ENCODE measurements around the gene ATP1B2.
A peak's percentile ranks its signal among the peaks of the same experiment; 100 is the strongest.
"Not testable (repeated sequence)": the region's sequence is repeated elsewhere in the genome, so short reads cannot be mapped to it uniquely, and the experiment has no call there.

ATP1B2 gene

DNA sequence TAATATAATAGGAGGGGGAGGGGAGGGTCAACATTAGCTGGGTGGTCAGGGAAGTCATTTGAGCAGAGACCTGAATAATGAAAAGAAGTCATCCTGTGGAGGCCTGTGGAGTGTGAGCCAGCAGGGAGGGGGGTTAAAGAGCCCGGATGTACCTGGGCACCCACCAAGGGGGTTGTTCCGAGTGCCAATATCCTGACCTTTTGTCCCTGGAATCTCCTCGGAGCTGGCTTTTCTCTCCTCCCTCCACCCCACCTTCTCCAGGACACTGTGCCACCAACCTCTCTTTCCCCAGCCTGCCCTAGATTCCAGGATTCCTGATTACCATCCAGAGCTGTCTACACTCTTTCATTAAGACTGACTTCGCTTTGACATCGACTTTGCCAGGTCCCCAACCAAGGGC is 14.6 kb upstream of the ATP1B2 start:
- DNase-seq: no peak

DNA sequence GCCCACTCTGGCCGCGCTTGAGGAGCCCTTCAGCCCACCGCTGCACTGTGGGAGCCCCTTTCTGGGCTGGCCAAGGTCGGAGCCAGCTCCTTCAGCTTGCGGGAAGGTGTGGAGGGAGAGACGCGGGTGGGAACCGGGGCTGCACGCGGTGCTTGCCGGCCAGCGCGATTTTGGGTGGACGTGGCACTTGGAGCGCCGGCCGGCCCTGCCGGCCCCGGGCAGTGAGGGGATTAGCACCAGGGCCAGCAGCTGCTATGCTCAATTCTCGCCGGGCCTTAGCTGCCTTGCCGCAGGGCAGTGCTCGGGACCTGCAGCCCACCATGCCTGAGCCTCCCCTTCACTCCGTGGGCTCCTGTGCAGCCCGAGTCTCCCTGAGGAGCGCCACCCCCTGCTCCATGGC is 9.9 kb upstream of the ATP1B2 start:
- DNase-seq: no peak

- not testable (repeated sequence) for DNase-seq
Measured at GRCh38 chr17:7641635-7642034, 9.1 kb upstream of the ATP1B2 start.

GRCh38 chr17:7644775-7645174 is 6.0 kb upstream of the ATP1B2 start:
- no peak for DNase-seq

DNA sequence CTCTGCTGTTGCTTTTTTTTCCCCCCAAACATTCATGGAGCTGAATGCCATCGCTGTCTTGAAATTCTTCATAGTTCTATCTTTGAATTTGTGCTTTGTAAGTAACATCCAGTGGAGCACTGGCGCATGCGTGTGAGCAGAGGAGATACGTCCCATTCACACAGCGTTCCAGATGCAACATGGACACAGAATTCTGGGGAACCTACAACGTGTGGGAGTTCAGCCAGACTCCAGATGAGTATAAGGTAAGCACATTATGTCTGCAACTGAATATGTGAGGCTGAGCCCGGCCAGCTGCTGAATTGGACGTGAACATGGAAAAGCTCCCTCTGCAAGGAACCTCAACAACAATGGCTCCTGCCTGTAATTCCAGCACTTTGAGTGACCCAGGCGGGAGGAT is 4.3 kb upstream of the ATP1B2 start:
- no peak for DNase-seq

GRCh38 chr17:7647018-7647417 is 3.7 kb upstream of the ATP1B2 start:
- DNase-seq: no peak

GRCh38 chr17:7651097-7651664 is 455 bp downstream of the ATP1B2 start:
- no peak for DNase-seq

- peak; percentile 38 for DNase-seq
Measured at GRCh38 chr17:7651665-7652387, 1.1 kb downstream of the ATP1B2 start.

- DNase-seq: no peak
Measured at GRCh38 chr17:7652388-7653356, 1.9 kb downstream of the ATP1B2 start.

GRCh38 chr17:7654832-7655540 is 4.3 kb downstream of the ATP1B2 start:
- peak; percentile 12 for DNase-seq

- DNase-seq: no peak
Measured at GRCh38 chr17:7655541-7655840, 4.8 kb downstream of the ATP1B2 start.

DNA sequence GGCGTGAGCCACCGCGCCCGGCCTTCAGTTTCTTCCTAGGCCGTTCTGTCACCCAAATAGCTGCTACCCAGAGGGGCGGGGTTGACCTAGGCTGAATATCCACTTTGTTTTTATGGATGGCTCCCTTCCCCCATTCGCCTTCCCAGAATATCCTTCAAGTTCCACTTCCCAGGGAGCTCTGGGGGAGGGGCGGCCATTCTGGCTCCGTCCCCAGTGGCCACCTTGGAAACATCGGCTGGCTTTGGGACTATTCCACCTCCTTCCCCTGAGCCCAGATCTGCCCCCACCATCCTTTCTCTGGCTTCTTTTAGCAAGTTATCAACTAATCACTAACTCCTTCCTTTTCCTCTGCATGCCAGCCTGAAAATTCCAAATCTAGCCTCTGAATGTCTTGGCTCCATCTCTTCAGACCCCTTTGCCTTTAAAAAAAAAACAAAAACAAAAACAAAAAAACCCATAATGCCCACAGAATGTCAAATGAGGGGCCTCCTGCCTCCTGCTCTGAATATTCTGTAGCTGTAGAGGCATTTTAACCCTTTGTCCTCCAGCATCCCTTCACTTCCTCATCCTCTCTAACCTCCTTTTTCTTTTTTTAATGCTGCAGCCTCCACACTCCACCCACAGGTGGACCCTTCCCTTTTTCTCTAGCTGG is 6.4 kb downstream of the ATP1B2 start:
- DNase-seq: no peak

GRCh38 chr17:7667656-7668406 is 17.1 kb downstream of the ATP1B2 start:
- no peak for DNase-seq

DNA sequence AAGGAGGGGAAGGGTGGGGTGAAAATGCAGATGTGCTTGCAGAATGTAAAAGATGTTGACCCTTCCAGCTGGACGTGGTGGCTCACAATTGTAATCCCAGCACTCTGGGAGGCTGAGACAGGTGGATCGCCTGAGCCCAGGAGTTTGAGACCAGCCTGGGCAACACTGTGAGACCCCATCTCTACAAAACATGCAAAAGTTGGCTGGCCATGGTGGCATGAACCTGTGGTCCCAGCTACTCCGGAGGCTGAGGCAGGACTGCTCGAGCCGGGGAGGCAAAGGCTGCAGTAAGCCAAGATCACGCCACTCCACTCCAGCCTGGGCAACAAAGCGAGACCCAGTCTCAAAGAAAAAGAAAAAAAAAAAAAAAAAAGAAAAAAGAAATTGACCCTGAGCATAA is 17.8 kb downstream of the ATP1B2 start:
- no peak for DNase-seq

- no peak for DNase-seq
Measured at GRCh38 chr17:7673239-7673638, 22.5 kb downstream of the ATP1B2 start.

DNA sequence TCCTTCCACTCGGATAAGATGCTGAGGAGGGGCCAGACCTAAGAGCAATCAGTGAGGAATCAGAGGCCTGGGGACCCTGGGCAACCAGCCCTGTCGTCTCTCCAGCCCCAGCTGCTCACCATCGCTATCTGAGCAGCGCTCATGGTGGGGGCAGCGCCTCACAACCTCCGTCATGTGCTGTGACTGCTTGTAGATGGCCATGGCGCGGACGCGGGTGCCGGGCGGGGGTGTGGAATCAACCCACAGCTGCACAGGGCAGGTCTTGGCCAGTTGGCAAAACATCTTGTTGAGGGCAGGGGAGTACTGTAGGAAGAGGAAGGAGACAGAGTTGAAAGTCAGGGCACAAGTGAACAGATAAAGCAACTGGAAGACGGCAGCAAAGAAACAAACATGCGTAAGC is 24.2 kb downstream of the ATP1B2 start:
- DNase-seq: no peak

- DNase-seq: no peak
Measured at GRCh38 chr17:7676533-7676932, 25.8 kb downstream of the ATP1B2 start.

- DNase-seq: no peak
Measured at GRCh38 chr17:7677388-7678067, 26.8 kb downstream of the ATP1B2 start.

DNA sequence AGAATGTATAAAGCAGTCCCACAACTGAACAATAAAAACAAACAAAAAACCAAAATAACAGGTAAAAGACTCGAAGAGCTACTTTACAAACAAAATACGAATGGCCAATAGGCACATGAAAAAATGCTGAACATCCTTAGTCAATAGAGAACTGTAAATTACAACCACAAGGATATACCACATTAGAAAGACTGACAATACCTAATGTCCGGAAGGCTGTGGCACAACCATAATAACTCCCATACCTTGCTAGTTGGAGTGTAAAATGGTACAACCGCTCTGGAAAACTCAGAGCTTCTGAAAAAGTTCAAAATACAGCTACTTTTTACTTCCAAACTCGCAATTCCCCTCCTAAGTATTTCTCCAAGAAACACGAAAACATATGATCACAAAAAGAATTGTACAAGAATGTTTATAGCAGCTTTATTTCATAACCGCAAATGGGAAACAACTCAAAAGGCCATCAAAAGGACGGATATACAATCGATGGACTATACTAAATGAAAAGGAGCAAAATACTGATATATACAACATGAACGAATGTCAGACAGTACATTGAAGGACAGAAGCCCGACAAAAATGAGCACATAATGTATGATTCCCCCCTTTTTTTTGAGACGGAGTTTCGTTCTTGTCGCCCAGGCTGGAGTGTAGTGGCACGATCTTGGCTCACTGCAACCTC is 34.3 kb downstream of the ATP1B2 start:
- no peak for DNase-seq

DNA sequence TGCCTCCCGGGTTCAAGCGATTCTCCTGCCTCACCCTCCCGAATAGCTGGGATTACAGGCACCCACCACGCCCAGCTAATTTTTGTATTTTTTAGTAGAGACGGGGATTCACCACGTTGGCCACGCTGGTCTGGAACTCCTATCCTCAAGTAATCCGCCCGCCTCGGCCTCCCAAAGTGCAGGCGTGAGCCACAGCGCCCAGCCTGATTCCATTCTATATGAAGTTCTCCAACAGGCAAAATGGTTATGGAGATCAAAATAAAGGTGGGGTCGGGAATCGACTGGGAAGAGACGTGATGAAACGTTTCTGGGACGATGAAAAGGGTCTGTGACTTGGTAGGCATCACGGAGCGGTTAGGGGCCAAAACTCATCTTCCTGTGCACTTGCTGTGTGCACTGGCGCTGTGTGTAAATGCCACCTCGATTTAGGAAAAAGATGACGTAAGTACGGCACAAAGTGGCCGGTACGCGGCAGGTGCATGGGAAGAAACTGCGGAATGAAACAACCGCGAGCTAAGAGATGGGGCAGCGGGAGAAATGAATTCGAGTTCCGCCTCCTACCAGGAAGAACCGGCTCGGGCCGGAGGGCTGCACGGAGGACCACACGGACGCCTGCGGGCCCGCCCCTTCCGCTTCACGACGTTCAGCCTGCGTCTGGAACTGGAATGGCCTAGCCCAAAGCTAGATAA is 35.0 kb downstream of the ATP1B2 start:
- peak; percentile 92 for DNase-seq
